UCSD-AML1 (cell line): ENCODE results near the gene ADGRG7.
"Not testable (repeated sequence)": the region's sequence is repeated elsewhere in the genome, so short reads cannot be mapped to it uniquely, and the experiment has no call there.

ENCODE experiments used
- DNase-seq: peaks from one replicate; lab custom pipeline; 2025; ENCODE audit not compliant: unreplicated experiment; lab: John Stamatoyannopoulos, UW

The ADGRG7 gene

DNA sequence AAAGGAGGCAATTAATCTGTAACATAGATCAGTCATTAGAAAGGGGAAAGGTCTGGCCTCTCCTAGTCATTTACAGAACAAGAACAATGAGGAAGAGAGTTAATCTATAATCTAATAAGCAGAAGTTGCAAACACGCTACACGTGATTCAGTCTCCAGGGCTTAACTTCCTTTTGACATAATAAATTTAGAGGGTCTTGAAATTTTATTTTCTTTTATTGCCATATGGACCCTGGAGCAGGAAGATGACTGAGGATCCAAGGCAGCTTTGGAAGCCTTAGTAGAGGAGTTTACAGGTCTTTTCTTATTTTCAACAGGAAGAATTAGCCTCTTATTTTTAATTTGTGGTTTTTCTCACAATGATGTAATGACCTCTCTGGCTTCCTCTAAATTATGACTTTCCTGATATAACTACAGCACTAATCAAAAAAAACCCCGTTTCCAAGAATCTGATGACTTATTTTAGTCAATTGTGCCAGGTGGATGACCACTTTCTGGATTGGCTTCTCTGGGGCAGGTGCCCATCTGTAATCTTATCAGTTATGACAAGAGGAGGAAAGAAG lies 32.2 kb downstream of the ADGRG7 start:
- DNase-seq: no peak

DNA sequence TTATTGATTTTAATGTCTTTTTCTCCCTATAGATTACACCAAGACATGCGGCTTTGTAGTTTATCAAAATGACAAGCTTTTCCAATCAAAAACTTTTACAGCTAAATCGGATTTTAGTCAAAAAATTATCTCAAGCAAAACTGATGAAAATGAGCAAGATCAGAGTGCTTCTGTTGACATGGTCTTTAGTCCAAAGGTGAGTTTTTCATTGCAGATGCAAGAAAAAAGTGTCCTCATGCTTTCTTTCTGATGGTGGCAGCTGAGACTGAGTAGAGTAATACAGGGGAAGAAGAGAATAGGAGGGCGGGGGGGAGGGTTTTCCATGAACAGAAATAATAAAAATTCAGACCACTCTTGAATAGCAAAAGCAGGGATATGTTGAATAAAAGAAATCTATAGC lies 36.5 kb downstream of the ADGRG7 start:
- DNase-seq: no peak

DNA sequence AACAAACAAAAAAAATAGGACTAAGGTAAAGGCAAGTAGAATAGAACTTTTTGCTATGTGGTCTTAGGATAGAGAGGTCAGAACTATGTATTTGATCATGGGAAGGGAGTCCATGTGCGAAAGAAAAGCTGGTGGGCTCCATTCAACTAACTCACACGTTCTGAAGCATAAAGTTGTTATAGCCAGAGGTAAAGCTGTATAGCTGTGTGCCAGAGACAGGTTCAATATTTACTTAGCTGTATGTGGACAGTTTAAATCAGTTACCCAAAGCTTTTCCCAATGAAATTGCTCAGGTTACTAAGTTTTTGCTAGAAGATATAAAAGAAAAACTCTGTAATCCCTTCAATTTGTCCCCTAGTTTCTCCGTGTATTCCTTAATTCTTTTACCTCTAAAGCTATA lies 37.8 kb downstream of the ADGRG7 start:
- no peak for DNase-seq

DNA sequence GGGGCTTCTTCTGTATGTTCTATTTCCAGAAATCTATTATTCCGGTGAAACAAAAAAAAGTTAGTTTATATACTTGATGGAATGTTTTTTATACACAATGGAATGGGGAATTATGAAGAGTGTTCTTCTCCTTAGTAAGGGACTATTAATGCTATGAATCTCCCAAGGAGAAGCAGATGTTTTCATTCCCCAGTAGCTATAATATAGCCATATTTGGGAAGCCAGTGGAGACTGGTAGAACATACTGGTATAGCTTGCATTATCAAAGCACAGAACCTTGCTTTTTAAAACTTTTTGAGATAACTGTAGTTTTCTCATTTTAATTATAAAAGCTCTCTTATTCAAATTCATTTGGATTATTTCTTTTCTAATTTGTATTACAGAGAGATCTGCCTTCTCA lies 38.3 kb downstream of the ADGRG7 start:
- DNase-seq: no peak

DNA sequence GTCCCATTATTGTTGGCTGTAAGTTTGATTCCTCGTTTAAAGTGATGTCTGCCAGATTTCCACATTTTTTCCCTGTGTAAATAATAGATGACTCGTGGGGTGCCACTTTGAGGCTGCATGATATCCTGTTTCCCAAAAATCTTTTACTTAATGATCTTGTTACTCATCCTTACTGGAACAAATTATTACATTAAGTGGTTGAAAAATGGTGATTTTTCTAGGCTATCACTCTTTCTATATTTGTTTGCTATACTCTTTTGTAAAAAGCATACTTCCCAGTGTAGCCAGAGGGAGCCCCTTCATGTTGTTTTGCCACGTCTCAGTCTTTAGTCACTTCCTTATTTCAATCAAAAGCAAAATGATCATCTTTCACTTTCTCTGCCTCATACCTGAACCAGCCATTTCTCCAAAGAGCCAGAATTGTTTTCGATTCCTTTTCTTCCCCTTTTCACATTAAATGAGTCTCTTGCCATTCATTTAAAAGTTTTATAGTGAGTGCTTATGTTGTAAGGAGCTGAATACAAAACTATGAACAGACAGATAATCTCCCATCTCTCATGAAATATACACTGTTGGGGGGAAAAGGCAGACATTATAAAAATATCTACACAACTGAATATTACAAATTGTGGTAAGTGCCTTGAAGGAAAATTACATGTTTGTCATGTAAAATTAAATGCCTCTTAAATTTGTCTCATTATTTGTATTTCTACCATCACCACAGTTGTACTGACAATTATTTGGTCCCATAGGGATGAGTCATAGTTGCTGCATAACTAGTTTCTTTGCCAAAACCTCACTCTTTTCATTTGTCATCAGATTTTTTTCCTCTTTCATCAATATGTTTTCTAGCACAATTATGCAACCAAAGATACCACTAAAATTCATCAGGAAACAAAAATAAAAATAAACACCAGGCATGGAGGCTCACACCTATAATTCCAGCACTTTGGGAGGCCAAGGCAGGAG lies 41.5 kb downstream of the ADGRG7 start:
- DNase-seq: no peak

DNA sequence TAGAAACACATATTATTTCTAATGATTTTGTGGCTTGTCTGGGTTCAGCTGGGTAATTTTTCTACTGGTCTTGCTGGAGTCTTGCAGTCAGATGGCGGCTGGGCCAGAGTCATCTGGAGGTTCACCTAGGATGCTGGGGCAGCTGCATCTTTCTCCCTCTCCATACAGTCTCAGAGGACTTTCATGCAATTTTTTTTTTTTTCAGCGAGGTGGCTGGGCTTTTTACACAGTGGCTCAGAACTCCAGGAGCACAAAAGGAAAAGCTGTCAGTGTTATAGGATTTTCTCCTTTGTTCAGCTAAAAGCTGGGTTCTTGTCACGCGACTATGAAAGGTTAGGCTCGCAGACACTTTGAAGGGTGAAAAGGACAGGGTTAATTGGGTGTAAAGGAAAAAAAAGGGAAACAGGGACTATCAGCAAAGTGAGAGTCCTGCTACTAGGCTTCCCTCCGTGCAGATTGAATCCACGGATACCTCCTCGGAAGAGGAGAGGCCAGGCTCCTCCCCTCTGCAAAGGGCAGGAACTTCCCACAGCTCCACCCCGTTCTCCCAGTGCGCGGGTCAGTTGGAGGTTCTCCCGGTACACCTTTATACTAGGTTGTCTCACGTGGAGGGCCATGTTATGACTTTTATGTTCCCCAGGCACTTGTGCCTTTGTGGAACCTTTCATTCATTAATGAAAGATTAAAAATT lies 44.3 kb downstream of the ADGRG7 start:
- DNase-seq: no peak

DNA sequence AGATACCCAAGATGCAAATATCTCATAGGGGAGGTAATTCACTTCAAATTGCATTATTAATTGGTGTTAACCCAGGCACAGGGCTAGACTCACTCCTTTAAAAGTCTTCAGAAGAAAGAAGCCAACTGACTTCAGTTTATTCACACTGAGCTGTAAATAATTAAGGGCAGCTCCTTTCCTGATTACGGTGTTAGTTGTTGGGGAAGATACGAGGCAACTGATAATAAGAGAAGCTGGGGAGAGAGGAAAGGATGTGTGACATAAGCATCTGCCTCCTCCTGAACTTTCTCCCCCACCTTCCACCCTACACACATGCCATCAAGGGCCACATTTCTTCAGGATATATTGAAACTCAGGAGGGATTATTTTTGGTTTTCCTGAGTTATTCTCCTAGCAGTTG lies 47.5 kb downstream of the ADGRG7 start:
- no peak for DNase-seq

DNA sequence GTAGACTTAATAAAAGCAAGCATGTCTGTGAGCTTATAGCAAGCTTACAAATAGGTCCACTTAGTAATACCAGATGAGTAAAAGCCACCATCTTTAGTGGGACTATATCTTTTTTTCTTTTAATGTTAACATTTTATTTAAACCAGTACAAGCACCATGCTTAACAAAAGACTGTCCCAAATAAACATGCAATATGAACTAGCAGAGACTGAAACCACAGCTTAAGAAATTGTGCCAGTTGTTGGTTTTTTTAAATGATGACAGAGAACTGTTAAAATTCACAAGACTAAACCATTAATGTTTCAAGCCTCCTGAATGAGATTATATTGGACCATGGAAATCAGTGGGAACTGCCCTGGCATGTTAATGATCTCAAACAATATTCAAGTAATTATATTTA lies 51.9 kb downstream of the ADGRG7 start:
- not testable (repeated sequence) for DNase-seq

DNA sequence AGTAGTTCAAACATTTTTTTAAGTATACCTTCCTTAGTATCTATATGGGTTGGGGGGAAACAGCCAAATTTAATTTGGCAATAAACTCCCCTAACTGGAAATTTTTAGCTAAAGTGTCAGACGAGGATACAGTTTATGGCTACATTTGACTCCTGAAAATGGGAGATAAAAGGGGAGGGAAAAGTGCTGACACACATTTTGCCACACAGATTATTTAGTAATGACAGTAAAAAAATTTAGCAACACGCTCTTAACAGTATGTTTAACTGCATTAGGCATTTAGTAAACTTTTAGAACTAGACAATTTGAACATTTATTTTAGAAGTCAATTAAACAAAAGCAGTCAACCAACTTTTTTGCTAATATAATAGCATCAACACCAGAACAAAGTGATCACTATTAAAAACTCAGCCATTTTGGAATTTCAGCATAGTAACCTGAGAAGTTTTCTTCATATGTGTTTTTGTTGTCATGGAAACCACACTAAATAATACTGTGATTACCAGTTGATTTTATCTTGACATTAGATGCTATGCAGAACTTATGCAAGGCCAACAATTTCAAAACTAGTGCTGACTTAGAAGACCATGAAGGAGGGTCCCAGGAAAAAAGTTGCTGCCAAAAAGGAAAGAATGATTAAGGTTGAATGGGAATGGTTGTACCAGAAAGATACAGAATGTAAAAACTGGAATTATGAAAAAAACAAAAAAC lies 52.9 kb downstream of the ADGRG7 start:
- DNase-seq: no peak

DNA sequence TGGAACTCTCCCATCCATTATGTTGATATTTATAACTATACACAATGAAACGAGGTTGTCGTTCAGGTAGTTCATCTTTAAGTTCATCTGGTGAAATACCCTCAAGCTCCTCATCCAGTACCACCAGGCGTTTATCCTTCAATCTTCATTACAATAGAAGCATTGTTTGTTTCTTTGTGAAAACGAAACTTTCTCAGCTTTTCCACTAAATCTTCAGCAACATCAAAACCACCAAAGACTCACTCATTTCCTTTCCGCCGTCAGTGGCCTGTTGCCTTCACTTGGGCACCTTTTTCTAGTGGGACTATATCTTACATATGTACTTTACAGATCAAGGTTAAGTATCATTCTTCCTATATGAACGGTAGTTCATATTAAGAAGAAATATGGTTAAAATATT lies 55.8 kb downstream of the ADGRG7 start:
- no peak for DNase-seq

DNA sequence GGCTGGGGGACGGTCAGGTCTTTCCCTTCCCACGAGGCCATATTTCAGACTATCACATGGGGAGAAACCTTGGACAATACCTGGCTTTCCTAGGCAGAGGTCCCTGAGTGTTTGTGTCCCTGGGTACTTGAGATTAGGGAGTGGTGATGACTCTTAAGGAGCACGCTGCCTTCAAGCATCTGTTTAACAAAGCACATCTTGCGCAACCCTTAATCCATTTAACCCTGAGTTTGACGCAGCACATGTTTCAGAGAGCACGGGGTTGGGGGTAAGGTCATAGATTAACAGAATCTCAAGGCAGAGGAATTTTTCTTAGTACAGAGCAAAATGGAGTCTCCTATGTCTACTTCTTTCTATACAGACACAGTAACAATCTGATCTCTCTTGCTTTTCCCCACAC lies 57.3 kb downstream of the ADGRG7 start:
- not testable (repeated sequence) for DNase-seq

DNA sequence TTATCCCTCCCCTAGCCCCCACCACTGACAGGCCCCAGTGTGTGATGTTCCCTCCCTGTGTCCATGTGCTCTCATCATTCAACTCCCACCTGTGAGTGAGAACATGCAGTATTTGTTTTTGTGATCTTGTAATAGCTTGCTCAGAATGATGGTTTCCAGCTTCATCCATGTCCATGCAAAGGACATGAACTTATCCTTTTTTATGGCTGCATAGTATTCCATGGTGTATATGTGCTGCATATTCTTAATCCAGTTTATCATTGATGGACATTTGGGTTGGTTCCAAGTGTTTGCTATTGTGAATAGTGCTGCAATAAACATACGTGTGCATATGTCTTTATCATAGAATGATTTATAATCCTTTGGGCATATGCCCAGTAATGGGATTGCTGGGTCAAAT lies 57.9 kb downstream of the ADGRG7 start:
- not testable (repeated sequence) for DNase-seq

DNA sequence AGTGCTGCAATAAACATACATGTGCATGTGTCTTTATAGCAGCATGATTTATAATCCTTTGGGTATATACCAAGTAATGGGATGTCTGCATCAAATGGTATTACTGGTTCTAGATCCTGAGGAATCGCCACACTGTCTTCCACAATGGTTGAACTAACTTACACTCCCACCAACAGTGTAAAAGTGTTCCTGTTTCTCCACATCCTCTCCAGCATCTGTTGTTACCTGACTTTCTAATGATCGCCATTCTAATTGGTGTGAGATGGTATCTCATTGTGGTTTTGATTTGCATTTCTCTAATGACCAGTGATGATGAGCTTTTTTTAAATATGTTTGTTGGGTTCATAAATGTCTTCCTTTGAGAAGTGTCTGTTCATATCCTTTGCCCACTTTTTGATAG lies 61.6 kb downstream of the ADGRG7 start:
- DNase-seq: not testable (repeated sequence)

DNA sequence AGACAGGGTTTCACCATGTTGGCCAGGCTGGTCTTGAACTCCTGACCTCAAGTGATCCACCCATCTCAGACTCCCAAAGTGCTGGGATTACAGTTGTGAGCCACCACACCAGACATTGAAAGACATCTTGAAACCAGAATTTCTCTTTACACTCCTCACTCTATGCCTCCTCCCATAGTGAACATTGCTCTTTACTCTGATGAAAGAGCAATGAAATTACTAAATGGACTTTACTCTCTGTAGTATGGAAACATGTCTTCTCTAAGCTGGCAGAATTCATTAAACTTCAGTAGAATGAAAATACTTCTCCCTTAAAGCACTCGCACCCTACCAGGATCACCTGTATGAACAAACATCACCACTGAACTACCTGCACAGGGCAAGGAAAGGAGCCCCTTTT lies 72.1 kb downstream of the ADGRG7 start:
- no peak for DNase-seq

DNA sequence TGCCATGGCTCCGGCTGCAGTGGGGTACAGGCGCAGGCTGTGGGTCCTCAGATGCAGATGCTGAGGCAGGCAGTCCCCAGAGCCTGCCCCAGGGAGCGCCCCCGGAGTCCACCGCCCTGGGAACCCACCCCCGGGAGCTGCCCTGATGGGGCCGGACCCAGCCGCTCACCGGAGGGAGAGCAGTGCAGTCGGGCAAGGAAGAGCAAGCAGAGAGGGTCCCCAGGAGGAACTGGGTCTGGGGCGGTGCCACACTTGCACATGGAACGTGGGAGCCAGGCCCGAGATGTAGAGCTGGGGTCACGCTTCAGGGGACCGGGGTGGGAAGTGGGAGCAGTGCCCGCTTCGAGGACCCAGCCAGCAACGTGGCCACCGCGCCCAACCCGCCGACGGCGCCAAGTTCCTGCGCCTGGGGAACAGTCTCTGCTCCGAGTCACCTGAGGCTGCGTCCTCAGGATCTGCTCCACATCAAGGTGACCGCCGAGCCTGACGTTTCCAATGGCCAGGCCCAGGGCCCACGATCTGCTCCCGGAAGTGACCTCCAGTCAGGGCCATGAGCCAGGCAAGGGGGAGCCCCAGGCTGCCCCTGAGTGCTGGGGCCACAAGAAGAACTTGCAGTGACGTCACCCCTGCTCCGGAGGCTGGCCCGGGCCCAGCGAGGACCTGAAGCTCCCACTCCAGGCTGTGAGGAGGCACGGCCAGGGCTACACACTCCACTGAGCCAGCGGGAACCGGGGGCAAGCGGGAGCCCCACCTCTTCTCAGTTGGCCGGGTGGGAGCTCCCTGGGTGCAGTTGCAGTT lies 72.9 kb downstream of the ADGRG7 start:
- no peak for DNase-seq

DNA sequence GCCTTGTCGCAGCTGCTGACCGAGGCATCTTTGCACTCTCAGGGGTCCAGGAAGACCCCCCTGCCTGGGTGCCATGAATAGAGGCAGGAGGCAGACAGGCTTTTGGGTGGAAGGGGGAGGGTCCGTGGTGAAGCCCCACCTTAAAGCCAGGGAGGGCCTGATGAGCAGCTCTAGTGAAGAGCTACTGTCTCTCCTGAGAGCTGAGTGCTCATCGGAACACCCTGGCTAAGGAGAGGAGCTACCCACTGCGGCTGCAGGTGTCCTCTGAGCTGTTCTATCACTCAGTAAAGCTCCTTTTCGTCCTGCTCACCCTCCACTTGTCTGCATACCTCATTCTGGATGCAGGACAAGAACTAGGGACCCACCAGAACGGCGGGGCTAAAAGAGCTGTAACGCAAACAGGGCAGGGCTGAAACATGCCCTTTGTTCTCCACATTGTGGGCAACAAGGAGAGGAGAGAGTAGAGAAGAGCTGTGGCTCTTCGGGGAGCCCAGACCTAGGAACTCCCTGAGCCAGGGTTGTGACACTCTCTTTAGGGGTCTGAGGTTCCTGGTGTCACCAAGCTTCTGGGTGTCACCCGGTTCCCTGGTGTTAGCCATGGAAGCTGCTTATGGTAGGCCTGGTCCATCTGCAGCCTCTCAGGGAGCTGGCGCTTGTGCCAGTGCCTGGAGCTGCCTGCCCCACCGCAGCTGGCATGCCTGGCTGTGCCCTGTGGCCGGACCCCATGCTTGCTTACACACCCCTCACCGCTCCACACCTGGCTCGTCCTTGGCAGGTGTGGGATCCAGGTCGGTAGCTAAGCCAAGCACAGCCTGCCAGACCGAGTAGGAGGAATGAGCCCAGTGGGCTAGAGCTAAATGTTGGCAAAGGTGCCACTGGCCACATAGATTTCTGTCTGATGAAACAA lies 73.7 kb downstream of the ADGRG7 start:
- DNase-seq: no peak

DNA sequence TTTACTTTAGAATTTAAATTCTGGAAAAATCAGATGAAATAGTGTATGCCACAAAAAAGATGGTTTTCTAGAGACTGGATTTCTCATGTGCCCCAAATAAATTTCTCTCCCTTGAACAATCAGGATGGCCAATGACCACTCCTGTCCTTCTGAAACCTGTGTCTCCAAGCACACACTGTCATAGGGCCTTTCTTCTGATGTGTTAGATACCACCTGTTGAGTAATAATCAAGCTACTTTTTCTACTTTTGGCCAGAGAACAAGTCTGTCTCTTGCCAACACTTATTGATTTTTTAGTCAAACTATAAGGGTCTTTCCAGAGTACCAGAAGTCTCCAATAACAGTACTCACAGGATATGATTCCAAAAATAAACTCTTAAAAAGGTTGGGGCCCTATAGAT lies 83.8 kb downstream of the ADGRG7 start:
- DNase-seq: no peak

DNA sequence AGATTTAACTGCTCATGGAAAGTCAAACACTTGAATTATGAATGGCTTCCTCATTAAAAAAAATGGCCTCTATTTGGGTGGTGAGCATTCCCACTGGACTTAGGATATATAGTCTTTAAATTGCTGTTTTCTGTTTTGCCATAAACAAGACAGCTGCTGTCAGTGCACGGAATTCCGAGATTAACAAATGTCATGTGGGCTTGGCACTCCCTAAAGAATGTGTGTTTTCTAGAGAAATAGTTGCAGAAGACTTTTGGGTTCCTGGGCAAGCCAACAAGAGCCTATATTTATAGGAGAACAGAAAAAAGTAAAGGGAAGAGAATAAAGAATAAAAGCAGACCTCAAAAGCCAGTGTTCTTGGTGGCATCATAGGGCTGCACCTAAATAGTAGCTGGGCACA lies 86.3 kb downstream of the ADGRG7 start:
- no peak for DNase-seq

DNA sequence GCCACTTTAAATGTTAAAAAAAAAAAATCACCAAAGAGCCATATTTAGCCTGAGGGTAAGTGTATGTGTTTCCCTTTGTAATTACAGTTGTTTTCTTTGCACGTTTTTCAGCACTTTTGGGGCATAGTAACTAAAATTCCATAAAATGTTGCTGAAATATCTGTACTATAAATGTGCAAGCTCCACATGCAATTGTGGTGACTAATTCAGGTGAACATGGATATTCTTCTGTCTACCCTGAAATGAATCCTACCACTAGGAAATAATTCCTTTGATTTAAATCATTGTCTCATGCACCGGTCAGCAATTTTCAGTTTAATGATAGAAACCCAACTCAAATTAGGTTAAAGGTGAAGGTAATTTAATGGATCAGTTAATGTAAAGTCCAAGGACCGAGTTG lies 86.8 kb downstream of the ADGRG7 start:
- DNase-seq: no peak

DNA sequence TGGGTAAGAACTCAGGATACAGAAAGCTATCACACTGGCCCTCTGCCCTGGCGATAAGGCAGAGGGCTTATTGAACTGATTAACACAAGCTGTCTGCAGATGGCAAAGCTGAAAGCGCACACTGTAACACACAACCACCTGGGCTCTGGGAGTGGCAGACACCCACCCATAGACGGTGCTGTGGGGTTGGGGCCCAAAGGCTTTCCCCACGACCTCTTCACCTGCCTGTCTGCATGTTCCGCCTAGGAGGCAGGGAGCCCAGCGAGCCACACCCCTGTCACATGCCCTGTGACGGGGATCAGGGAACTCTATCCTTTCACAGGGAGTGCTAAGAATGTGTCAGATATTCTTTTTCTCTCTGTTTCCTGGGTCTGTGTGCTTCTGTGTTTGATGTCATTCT lies 87.8 kb downstream of the ADGRG7 start:
- DNase-seq: no peak
